ENCODE results near the gene WDFY3.

- TF ChIP-seq CTCF (IDR thresholded peaks at IDR 0.05) (no peak), EZH2 (IDR thresholded peaks at IDR 0.05; ENCODE audit: borderline replicate concordance, insufficient read depth, low read depth, low read length, poor library complexity, severe bottlenecking) (no peak)
Measured at GRCh38 chr4:84994280-84994679, 27.8 kb upstream of the WDFY3 start.

Measured in B cell (primary cell).